CD4-positive, alpha-beta T cell treated with Interleukin-4 for 4 hours (primary cell): ENCODE measurements around the gene SSUH2.
"Not testable (repeated sequence)": the region's sequence is repeated elsewhere in the genome, so short reads cannot be mapped to it uniquely, and the experiment has no call there.

Experiments used
- DNase-seq: peaks from one replicate; pipeline ENCODE4 v3.0.0-alpha.2; 2020

Gene SSUH2

DNA sequence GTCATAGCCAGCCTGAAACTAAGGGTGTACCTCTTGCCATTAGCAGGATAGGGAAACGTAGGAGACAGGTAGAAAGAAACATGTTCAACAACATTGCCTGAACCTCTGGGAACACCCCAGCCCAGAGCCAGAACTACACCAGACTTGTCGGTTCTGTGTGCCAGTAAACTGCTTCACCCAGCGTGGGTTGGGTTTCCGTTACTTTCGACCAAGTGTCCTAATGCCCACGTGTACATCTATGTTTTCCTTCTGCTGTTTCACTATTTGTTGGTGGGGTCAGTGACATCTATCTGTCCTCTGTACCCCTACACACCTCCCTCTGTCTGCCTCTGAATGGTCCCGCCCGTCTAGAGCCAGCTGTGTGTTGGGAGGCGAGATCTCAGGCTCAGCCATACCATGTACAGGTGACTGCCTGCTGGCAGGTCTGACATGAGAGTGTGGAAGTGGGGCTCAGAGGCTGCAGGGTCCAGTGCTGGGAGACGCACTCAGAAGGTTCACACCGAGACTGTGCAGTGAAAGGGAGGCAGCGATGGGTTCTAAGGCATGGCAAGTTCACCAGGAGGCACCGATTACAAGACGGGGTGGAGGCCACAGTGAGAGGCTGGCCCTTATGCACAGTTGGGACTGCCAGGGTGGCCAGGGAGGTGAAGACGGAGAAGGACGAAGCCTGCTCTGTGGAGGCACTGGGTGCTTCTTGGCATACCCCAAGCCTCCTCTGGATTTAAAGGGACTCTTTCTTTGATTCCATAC is 36.4 kb downstream of the SSUH2 start:
- no peak for DNase-seq

DNA sequence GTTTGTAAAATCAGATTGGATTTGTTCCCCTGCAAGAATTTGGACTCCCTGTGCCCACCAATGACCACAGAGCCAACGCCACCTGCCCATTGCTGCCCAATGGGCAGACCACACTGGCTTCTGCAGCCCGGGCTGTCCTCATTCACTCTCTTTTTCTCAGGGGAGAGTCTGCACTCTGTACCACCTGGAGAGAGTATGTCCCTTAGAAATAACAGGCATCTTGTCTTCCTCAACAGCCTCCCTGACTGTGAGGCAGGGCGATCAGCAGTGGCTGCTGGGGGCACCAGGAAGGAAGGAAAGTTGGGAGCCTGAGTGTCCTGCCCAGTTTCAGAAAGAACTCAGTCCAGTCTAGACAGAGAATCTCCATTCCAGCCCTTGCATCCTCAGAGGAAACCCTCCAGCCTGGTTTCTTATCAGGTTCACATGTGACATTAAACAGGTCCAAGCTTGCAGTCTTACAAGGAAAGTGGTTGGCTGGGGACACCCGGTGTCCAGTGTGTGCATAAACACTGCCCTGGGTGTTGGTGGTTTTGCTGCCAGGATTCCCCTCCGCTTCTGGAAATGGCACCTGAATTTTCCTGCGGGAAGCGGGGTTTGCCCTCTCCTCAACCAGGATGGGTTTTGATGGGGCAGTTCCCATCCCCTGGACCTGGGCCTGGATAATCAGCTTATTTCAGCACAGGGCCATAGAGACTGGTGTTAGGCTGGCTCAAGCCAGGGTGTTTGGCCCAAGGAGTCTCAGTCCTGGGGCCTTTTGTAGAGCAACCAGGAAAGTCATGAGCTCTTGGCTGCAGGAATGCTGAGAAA is 37.2 kb downstream of the SSUH2 start:
- DNase-seq, result no peak

GRCh38 chr3:8606701-8607231 is 37.8 kb downstream of the SSUH2 start:
- no peak for DNase-seq

DNA sequence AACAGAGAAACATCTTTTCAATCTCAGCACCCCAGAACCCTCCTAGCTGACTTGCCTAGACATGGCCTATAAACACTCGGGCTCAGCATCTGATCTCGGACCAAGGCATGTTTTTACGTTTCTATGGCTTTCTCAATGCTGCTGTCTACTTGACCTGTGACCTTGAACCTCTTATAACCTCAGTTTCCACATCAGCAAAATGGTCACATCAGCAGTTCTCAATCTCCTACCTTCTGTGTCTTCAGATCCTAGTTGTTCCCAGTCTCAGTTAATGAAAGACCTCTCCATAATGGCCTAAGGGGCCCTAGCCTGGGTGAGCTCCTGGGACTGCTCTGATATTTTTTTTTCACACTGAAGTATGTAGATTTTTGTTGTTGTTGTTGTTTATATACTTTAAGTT is 39.6 kb downstream of the SSUH2 start:
- no peak for DNase-seq

GRCh38 chr3:8604006-8604405 is 40.6 kb downstream of the SSUH2 start:
- DNase-seq, result no peak

- no peak for DNase-seq
These were observed 41.4 kb downstream of the SSUH2 start for GRCh38 chr3:8603115-8603710.

DNA sequence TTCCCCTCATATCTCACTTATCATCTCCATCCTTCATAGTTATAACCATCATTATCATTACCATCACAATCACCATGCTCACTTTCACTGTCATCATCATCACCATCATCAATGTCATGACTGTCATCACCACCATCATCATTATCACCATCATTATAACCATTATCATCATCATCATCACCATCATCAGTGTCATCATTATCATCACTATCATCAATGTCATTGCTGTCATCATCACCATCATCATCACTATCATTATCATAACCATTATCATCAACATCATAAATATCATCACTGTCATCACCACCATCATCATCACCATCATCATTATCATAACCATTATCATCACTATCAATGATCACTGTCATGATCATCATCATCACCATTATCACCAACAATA is 44.1 kb downstream of the SSUH2 start:
- no peak for DNase-seq

DNA sequence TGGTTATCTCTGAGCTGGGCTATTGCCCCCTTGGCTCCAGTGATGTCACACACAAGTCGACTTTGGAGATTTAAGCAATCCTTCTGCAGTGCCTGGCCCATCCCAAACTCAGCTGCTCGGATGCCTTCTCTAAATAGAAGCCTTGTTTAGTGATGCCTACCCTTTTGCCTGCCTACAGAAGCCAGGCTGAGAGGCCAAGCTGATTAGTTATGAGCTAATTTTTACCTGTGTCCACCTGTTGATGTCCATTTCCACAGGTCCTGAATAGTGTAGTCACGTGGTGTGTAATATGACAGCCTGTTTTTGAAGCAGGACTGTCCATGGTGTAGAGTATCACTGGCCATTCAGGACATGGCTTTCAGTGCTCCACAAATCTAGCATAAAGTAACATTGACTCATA is 45.5 kb downstream of the SSUH2 start:
- no peak for DNase-seq

- DNase-seq, result no peak
These were observed 47.3 kb downstream of the SSUH2 start for GRCh38 chr3:8597219-8597853.

GRCh38 chr3:8596321-8597218 is 48.0 kb downstream of the SSUH2 start:
- no peak for DNase-seq

GRCh38 chr3:8595695-8596115 is 48.9 kb downstream of the SSUH2 start:
- DNase-seq, result no peak

DNA sequence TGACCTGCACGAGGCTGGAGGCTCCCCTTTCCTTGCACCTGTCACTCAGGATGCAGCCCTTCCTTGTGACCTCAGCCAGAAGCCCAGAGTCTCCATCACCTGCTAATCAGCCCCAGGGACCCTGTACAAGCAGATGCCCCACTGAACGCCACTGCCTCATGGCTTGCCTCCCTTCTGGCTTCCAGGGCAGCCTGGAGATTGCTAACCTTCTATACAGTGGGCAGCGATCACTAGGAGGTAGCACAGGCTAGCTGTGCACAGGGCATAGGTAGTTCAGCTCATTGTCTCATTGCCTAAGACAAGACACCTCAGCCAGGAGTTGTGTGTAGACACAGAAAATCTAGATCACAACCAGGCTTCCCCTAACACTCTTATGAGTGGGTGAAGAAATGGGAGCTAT is 49.3 kb downstream of the SSUH2 start:
- no peak for DNase-seq

DNA sequence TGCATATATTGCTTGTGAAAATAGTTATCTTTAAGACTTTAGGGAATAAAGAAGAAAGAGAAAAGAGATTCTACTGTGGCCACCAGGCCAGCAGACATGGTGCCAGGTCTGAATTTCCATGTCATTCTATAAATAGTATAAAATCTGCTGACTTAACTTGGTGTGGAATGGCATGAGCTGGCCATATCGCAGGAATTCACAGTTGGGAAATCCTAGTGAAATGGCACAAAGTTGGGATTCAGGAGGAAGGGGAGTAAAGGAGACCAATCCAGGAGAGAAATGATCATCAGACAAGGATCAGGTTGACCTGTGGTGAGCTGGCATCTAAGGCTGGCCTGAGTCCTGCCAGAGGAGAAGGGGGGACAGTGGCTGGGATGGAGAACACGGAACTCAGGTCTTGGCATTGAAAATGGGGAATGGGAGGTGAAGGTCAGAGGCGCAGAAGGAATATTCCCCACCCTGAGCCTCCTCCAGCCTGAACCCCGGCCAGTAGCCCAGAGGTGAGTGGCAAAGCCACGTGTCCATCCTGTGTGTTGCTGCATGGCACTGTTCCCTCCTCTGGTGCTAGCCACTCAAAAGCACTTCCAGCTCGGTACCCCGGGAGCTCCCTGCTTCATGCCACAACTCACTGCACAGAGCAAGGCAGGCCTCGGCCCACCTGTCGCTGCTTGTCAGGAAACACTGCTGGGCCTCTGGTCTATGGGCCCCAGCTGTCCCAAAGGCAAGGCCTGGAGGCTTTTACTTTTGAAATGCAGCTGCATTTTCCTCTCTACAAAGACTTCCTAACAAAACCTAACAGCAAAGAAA is 51.4 kb downstream of the SSUH2 start:
- DNase-seq, result no peak

GRCh38 chr3:8589880-8590556 is 54.6 kb downstream of the SSUH2 start:
- no peak for DNase-seq

- no peak for DNase-seq
These were observed 59.9 kb downstream of the SSUH2 start for GRCh38 chr3:8584661-8585060.

- DNase-seq, result no peak
These were observed 62.7 kb downstream of the SSUH2 start for GRCh38 chr3:8581806-8582445.

- DNase-seq, result no peak
These were observed 63.2 kb downstream of the SSUH2 start for GRCh38 chr3:8581373-8581772.

- not testable (repeated sequence) for DNase-seq
These were observed 64.2 kb downstream of the SSUH2 start for GRCh38 chr3:8580434-8580833.

- no peak for DNase-seq
These were observed 64.7 kb downstream of the SSUH2 start for GRCh38 chr3:8579943-8580342.

GRCh38 chr3:8579096-8579495 is 65.5 kb downstream of the SSUH2 start:
- no peak for DNase-seq
